GM12875 (cell line): ENCODE measurements around the gene HEATR5B.

ENCODE experiments used
- H3K4me3 ChIP-seq: one replicate; pipeline ENCODE4 v1.5.1; 2011; ENCODE audit warnings: low read depth, low read length, control low read depth
- TF ChIP-seq, protein P1 (sequence below): IDR thresholded peaks from 2 replicates; pipeline ENCODE4 v1.5.1; 2011; ENCODE audit warnings: low read depth, mild to moderate bottlenecking, control low read depth, inconsistent platforms, low read length, moderate library complexity, borderline replicate concordance; ENCODE audit not compliant: insufficient read depth

HEATR5B gene

DNA sequence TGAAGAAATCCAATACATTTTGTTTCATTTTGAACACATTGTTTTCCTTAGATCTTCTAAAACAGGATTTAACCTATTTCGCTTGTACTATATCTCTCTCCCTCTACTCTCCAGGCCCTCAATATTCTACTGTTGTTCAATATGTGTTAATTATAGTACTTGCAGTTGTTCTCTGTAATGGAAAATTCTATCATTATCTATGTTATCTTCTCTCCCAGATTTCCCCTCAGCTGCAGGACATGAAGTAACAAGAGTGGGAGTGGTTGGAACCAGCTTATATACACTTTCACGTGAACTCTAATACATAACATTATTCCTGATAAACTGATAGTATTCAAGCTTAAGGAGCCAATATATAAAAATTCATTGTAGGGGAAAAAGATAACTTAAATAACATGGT, 110.9 kb downstream of the HEATR5B start:
- H3K4me3 ChIP-seq = no peak overlapping the region
- TF ChIP-seq, protein P1, sequence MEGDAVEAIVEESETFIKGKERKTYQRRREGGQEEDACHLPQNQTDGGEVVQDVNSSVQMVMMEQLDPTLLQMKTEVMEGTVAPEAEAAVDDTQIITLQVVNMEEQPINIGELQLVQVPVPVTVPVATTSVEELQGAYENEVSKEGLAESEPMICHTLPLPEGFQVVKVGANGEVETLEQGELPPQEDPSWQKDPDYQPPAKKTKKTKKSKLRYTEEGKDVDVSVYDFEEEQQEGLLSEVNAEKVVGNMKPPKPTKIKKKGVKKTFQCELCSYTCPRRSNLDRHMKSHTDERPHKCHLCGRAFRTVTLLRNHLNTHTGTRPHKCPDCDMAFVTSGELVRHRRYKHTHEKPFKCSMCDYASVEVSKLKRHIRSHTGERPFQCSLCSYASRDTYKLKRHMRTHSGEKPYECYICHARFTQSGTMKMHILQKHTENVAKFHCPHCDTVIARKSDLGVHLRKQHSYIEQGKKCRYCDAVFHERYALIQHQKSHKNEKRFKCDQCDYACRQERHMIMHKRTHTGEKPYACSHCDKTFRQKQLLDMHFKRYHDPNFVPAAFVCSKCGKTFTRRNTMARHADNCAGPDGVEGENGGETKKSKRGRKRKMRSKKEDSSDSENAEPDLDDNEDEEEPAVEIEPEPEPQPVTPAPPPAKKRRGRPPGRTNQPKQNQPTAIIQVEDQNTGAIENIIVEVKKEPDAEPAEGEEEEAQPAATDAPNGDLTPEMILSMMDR = no peak

GRCh38 chr2:36971990-36972389, 112.2 kb downstream of the HEATR5B start:
- H3K4me3 ChIP-seq = no peak overlapping the region
- TF ChIP-seq, protein P1 = no peak

- TF ChIP-seq, protein P1 = no peak
- H3K4me3 ChIP-seq = peak overlapping the region; percentile 56
These were observed 116.8 kb downstream of the HEATR5B start for GRCh38 chr2:36967236-36967876.

DNA sequence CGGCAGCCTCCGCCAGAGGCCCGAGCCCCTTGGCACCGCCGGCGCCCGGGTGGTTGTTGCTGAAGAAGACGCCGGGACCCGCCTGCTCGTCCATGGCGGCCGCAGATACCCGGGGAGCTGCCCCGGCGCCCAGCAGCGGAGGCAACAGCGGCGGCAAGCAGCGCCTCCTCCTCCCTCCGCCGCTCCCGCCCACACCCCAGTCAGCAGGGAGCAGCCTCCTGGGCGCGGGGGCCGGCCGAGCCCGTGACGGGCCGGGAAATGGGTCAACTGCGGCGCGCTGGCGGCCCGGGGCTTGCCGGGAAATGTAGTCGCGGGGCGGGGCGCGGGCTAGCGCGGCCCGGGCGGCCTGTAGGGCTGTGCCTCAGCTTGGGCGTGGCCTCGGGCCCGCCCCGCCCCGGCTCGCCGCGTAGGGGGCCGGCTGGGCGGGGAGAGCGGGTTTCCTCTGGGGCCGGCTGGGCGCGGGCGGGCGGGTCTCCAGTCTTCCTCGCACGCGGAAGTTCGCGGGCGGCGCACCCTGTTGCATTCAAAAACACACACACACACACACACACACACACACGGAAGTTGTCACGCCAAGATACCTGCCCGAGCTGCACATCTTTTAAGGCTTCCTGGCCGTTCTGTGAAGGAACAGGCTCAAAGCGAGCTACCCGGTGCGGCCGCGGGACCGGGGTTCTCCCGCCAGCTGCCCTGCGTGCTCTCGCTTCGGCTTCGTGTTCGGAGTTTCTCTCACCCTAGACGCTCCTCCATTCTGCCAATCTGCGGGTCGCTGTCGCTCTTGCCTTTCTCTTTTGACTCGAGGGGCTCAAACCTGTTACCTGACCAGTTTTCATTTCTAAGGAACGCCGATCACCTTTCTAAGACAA, 117.6 kb downstream of the HEATR5B start, which contains the start of gene STRN:
TSS of gene STRN (minus strand) at position 167 of the 866 bp plus-strand sequence. CDS start at position 94, 73 bp downstream.
- H3K4me3 ChIP-seq = peak within 1 kb of the TSS; percentile 76
- TF ChIP-seq, protein P1 = no peak

- TF ChIP-seq, protein P1 = no peak
- H3K4me3 ChIP-seq = peak overlapping the region; percentile 76
These were observed 118.3 kb downstream of the HEATR5B start for GRCh38 chr2:36965751-36966369.

GRCh38 chr2:36965206-36965605, 119.0 kb downstream of the HEATR5B start:
- TF ChIP-seq, protein P1 = no peak

More at GRCh38 chr2:36965206-36965605, 119.0 kb downstream of the HEATR5B start:
- H3K4me3 ChIP-seq = no peak overlapping the region
